DND-41 (cell line): ENCODE results near the gene NELL2.

Experiments used
- CTCF ChIP-seq: IDR thresholded peaks from 2 replicates; pipeline ENCODE4 v1.5.1; 2012; ENCODE audit warnings: borderline replicate concordance, low read length, moderate library complexity, mild to moderate bottlenecking; ENCODE audit not compliant: poor library complexity, severe bottlenecking; ENCODE audit errors: extremely low read depth
- EZH2 ChIP-seq: IDR thresholded peaks from 3 replicates; pipeline ENCODE4 v1.6.1; 2012; ENCODE audit warnings: borderline replicate concordance, low read depth, mild to moderate bottlenecking, moderate library complexity, low read length, inconsistent platforms; ENCODE audit not compliant: severe bottlenecking

- TF ChIP-seq CTCF (no peak), EZH2 (no peak)
These were observed 398.7 kb downstream of the NELL2 start for GRCh38 chr12:44477331-44477980.
